ENCODE measurements around the gene AKNAD1. TPM values are rescaled to one million over a fixed set of nuclear protein-coding genes. Genes with fewer than 3 reads are reported as not detected.

Gene AKNAD1
- polyA plus RNA-seq, 1 of the 3 experiments (the other 2 are of a cell fraction): 0.71 TPM

DNA sequence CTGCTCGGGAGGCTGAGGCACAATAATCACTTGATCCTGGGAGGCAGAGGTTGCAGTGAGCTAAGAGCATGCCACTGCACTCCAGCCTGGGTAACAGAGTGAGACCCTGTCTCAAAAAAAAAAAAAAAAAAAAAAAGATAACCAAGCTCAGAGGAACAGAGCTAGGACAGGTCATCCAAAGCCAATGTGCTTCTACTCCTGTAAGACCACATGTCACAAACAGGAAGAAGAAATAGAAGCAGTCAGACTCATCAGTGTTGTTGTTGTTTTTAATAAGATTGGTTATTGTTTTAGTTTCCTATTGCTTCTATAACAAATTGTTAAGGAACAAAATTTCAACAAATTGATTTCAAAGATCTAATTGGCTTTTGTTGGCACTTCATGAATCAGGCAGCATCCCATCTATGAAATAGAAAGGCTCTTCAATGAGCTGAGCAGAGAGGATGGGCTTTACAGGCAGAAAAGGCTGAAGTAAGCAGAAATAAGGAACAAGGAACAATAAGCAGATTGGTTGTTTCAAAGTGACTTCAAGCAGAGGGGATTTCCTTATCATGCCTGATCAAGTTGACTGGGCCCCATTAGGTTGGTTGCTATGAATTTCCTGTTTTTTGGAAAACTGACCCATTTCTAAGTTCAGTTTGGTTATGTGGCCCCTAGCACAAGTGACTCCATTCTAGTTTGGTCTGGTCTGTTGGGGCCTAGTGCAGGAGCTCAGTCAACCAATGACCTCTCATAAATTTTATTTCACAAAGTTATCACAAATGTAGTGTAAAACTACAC lies 6.0 kb upstream of the AKNAD1 start:
- Histone ChIP-seq H3K27me3 (ENCODE audit: insufficient read depth) (no peaks in the 10 kb centered on the region), H3K36me3 (replicated peaks in 1 of 2; ENCODE audit: control insufficient read depth in 1 of 2, insufficient read depth in 2 of 2, low read length in 1 of 2) (no peaks in the 10 kb centered on the region), H3K4me2 (no peak overlapping the region), H3K27ac (ENCODE audit: low read depth in 2 of 2, low read length in 1 of 2) (no peak overlapping the region), H3K4me1 (ENCODE audit: control insufficient read depth in 1 of 2, insufficient read depth in 2 of 2, low read depth in 1 of 2, low read length in 1 of 2) (peaks cover 0 to 4% of the 10 kb centered on the region in 2 experiments; a peak in 1 of 4 replicates), H3K9me3 (no peaks in the 10 kb centered on the region), H3K4me3 (ENCODE audit: low read depth in 2 of 2, low read length in 1 of 2) (no peak overlapping the region), H4K20me1 (ENCODE audit: insufficient read depth) (no peaks in the 10 kb centered on the region), H2AFZ (ENCODE audit: low read depth) (no peak overlapping the region), H3K9ac (no peak overlapping the region), H3K79me2 (ENCODE audit: insufficient read depth) (no peaks in the 10 kb centered on the region), H3K9me2 (no peaks in the 10 kb centered on the region), H3F3A (replicated peaks; ENCODE audit: insufficient read depth) (no peaks in the 10 kb centered on the region)
- WGBS (ENCODE audit: low lambda C conversion rate): 77% methylated on average over 1 of the region's 1 CpG
- ChIA-PET CTCF (interaction anchor here (1.2 kb wide), 1 partner anchor 35 kb away, joined by 3 read pairs; no protein-coding TSS in a partner anchor), POLR2A (no interaction called here)
- TF ChIP-seq TEAD4 (IDR thresholded peaks at IDR 0.05; ENCODE audit: borderline replicate concordance, insufficient read depth) (no peak), POLR2AphosphoS5 (IDR thresholded peaks at IDR 0.05; ENCODE audit: low read depth, low read length) (no peak), JUND (IDR thresholded peaks at IDR 0.05) (no peak), RXRA (IDR thresholded peaks at IDR 0.05; ENCODE audit: borderline replicate concordance, low read depth) (no peak), CHD2 (IDR thresholded peaks at IDR 0.05; ENCODE audit: low read length, partially characterized antibody) (no peak), NFIC (IDR thresholded peaks at IDR 0.05; ENCODE audit: borderline replicate concordance) (no peak), GABPA (IDR thresholded peaks at IDR 0.05; ENCODE audit: low read depth) (no peak), FOXJ3 (CRISPR knock-in tag; IDR thresholded peaks at IDR 0.05) (no peak), RAD21 (IDR thresholded peaks at IDR 0.05; ENCODE audit: low read length) (no peak), RCOR1 (IDR thresholded peaks at IDR 0.05; ENCODE audit: low read length) (no peak)
- TF ChIP-seq, protein P1, sequence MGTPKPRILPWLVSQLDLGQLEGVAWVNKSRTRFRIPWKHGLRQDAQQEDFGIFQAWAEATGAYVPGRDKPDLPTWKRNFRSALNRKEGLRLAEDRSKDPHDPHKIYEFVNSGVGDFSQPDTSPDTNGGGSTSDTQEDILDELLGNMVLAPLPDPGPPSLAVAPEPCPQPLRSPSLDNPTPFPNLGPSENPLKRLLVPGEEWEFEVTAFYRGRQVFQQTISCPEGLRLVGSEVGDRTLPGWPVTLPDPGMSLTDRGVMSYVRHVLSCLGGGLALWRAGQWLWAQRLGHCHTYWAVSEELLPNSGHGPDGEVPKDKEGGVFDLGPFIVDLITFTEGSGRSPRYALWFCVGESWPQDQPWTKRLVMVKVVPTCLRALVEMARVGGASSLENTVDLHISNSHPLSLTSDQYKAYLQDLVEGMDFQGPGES (IDR thresholded peaks at IDR 0.05; ENCODE audit: low read depth, low read length): no peak
- TF ChIP-seq, protein P2, sequence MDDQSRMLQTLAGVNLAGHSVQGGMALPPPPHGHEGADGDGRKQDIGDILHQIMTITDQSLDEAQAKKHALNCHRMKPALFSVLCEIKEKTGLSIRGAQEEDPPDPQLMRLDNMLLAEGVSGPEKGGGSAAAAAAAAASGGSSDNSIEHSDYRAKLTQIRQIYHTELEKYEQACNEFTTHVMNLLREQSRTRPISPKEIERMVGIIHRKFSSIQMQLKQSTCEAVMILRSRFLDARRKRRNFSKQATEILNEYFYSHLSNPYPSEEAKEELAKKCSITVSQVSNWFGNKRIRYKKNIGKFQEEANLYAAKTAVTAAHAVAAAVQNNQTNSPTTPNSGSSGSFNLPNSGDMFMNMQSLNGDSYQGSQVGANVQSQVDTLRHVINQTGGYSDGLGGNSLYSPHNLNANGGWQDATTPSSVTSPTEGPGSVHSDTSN (IDR thresholded peaks at IDR 0.05): no peak
- no peak for DNase-seq

DNA sequence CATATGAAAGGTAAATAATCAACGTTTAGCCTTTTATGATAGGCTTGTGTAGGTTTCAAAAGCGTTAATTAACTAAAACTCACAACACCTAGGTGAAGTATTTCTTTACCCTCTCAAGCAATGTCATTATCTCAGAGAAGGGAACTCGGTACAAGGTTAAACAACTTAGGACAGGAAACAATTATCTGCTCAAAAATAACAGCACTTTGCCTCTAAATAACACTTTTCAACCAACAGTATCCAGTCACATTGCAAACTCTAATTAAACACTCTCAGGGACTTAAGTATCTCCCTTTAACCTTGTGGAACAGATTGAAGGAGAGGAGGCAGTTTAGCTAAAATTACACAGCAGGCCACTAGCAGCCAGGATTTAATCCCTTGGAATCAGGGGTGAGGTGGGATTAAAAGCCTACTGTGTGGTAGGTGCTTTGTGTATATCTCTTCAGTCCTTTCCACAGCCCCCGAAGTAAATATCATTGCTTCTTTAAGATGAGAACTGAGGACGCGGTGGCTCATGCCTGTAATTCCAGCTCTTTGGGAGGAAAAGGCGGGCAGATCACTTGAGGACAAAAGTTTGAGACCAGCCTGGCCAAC lies 5.2 kb upstream of the AKNAD1 start:
- H3K9me3 ChIP-seq: no peaks in the 10 kb centered on the region
- H3K9me2 ChIP-seq: no peaks in the 10 kb centered on the region
- peaks cover 0 to 4% of the 10 kb centered on the region in 2 experiments; a peak in 1 of 4 replicates for H3K4me1 ChIP-seq (ENCODE audit: control insufficient read depth in 1 of 2, insufficient read depth in 2 of 2, low read depth in 1 of 2, low read length in 1 of 2)
- no peaks in the 10 kb centered on the region for H3K36me3 ChIP-seq (replicated peaks in 1 of 2; ENCODE audit: control insufficient read depth in 1 of 2, insufficient read depth in 2 of 2, low read length in 1 of 2)
- no peak overlapping the region for H3K4me3 ChIP-seq (ENCODE audit: low read depth in 2 of 2, low read length in 1 of 2)
- H3K4me2 ChIP-seq: no peak overlapping the region
- no peaks in the 10 kb centered on the region for H3K79me2 ChIP-seq (ENCODE audit: insufficient read depth)
- H2AFZ ChIP-seq (ENCODE audit: low read depth): no peak overlapping the region
- no peaks in the 10 kb centered on the region for H3K27me3 ChIP-seq (ENCODE audit: insufficient read depth)
- H3K27ac ChIP-seq (ENCODE audit: low read depth in 2 of 2, low read length in 1 of 2): no peak overlapping the region
- DNase-seq: no peak
- H3F3A ChIP-seq (replicated peaks; ENCODE audit: insufficient read depth): no peaks in the 10 kb centered on the region
- no peak overlapping the region for H3K9ac ChIP-seq
- POLR2A ChIA-PET: no interaction called here
- WGBS (ENCODE audit: low lambda C conversion rate): 82% methylated on average over 7 of the region's 7 CpGs
- CTCF ChIA-PET: interaction anchor here (0.8 to 1.4 kb wide), 3 partner anchors 11 to 36 kb away, joined by 3 to 4 read pairs (median 3); partner anchors contain the start of gene GPSM2
- H4K20me1 ChIP-seq (ENCODE audit: insufficient read depth): no peaks in the 10 kb centered on the region
- TF ChIP-seq, protein P3, sequence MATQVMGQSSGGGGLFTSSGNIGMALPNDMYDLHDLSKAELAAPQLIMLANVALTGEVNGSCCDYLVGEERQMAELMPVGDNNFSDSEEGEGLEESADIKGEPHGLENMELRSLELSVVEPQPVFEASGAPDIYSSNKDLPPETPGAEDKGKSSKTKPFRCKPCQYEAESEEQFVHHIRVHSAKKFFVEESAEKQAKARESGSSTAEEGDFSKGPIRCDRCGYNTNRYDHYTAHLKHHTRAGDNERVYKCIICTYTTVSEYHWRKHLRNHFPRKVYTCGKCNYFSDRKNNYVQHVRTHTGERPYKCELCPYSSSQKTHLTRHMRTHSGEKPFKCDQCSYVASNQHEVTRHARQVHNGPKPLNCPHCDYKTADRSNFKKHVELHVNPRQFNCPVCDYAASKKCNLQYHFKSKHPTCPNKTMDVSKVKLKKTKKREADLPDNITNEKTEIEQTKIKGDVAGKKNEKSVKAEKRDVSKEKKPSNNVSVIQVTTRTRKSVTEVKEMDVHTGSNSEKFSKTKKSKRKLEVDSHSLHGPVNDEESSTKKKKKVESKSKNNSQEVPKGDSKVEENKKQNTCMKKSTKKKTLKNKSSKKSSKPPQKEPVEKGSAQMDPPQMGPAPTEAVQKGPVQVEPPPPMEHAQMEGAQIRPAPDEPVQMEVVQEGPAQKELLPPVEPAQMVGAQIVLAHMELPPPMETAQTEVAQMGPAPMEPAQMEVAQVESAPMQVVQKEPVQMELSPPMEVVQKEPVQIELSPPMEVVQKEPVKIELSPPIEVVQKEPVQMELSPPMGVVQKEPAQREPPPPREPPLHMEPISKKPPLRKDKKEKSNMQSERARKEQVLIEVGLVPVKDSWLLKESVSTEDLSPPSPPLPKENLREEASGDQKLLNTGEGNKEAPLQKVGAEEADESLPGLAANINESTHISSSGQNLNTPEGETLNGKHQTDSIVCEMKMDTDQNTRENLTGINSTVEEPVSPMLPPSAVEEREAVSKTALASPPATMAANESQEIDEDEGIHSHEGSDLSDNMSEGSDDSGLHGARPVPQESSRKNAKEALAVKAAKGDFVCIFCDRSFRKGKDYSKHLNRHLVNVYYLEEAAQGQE (IDR thresholded peaks at IDR 0.05; ENCODE audit: low read depth, low read length): no peak
- TF ChIP-seq POLR2AphosphoS5 (IDR thresholded peaks at IDR 0.05; ENCODE audit: low read depth, low read length): no peak
- no peak for TF ChIP-seq FOXJ3 (CRISPR knock-in tag; IDR thresholded peaks at IDR 0.05)
- no peak for TF ChIP-seq GATA2 (CRISPR knock-in tag; IDR thresholded peaks at IDR 0.05)
- TF ChIP-seq FOSL2 (IDR thresholded peaks at IDR 0.05; ENCODE audit: borderline replicate concordance, low read depth): no peak
- no peak for TF ChIP-seq EZH2phosphoT487 (IDR thresholded peaks at IDR 0.05; ENCODE audit: borderline replicate concordance, low read depth)
- TF ChIP-seq, protein P4, sequence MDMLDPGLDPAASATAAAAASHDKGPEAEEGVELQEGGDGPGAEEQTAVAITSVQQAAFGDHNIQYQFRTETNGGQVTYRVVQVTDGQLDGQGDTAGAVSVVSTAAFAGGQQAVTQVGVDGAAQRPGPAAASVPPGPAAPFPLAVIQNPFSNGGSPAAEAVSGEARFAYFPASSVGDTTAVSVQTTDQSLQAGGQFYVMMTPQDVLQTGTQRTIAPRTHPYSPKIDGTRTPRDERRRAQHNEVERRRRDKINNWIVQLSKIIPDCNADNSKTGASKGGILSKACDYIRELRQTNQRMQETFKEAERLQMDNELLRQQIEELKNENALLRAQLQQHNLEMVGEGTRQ (IDR thresholded peaks at IDR 0.05; ENCODE audit: borderline replicate concordance, low read depth, low read length): no peak
- TF ChIP-seq RCOR1 (IDR thresholded peaks at IDR 0.05; ENCODE audit: low read length): no peak
- TF ChIP-seq, protein P5, sequence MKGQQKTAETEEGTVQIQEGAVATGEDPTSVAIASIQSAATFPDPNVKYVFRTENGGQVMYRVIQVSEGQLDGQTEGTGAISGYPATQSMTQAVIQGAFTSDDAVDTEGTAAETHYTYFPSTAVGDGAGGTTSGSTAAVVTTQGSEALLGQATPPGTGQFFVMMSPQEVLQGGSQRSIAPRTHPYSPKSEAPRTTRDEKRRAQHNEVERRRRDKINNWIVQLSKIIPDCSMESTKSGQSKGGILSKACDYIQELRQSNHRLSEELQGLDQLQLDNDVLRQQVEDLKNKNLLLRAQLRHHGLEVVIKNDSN (IDR thresholded peaks at IDR 0.05; ENCODE audit: borderline replicate concordance, low read depth): no peak
